Thyroid gland (tissue), 4 donors: ENCODE measurements around the gene ENTR1.

Source experiments
- POLR2A ChIP-seq, 2 donors: fragments of 450-650 bp; IDR thresholded peaks; one replicate each; pipeline ENCODE4 v1.6.1; 2017; ENCODE audit warnings: antibody characterized with exemption in 2 of 2, mild to moderate bottlenecking in 2 of 2, moderate library complexity in 1 of 2
- TF ChIP-seq, protein P1 (sequence below), 6 experiments: fragments of 200-600 bp in 3 of 6; fragments of 450-650 bp in 3 of 6; sonication (generic) in 3 of 6; IDR thresholded peaks; one replicate each; pipeline ENCODE4 v1.5.1; 2016 to 2019; ENCODE audit warnings: antibody characterized with exemption in 6 of 6, mild to moderate bottlenecking in 2 of 6, inconsistent platforms in 1 of 6, moderate library complexity in 1 of 6

DNA sequence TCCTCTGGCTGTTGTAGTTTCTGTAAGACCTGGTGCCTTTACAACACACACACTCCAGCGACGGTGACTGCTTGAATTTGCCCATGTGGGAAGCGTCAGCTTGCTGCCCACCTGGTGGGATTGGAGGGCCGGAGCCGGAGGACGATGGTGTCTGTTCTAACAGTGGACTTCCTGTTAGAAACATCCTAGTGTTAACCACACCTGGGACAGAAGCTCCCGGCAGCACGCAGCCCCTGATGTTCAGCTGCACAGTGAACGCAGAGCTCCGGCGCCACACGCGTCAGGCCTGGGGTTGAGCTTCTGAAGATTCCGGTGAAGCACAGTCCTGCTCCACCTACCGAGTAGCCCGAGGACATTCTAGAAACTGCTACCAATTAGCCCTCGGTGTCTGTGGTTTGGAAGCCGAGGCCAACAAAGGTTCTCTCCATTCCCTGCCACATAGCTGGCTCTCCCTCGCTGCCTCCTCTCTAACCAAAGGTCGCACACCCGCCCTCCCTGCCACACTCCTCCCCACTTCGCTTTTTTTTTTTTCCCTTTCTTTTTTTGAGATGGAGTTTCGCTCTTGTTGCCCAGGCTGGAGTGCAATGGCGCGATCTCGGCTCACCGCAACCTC is 14.4 kb upstream of the ENTR1 start:
- TF ChIP-seq, protein P1, sequence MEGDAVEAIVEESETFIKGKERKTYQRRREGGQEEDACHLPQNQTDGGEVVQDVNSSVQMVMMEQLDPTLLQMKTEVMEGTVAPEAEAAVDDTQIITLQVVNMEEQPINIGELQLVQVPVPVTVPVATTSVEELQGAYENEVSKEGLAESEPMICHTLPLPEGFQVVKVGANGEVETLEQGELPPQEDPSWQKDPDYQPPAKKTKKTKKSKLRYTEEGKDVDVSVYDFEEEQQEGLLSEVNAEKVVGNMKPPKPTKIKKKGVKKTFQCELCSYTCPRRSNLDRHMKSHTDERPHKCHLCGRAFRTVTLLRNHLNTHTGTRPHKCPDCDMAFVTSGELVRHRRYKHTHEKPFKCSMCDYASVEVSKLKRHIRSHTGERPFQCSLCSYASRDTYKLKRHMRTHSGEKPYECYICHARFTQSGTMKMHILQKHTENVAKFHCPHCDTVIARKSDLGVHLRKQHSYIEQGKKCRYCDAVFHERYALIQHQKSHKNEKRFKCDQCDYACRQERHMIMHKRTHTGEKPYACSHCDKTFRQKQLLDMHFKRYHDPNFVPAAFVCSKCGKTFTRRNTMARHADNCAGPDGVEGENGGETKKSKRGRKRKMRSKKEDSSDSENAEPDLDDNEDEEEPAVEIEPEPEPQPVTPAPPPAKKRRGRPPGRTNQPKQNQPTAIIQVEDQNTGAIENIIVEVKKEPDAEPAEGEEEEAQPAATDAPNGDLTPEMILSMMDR (IDR thresholded peaks at IDR 0.05) = no peak
- no peak for TF ChIP-seq POLR2A (IDR thresholded peaks at IDR 0.05)
